Myocyte (in vitro differentiated cells): ENCODE measurements around the gene ZP4. TPM values are rescaled to one million over a fixed set of nuclear protein-coding genes. Genes with fewer than 3 reads are reported as not detected.

Experiments
- DNase-seq: peaks from one replicate; pipeline ENCODE4 v3.0.0-alpha.2; 2012; ENCODE audit warnings: low read depth
- polyA plus RNA-seq: library from polyadenylated mRNA; unstranded; fragments of >200 nt; gene quantifications from one replicate; pipeline ENCODE4 v1.2.1, GENCODE V29; 2012; ENCODE audit warnings: missing spikeins
- total RNA-seq: library from RNA; depleted of rRNA; stranded (reverse); fragments of >200 nt; gene quantifications from 2 replicates; pipeline ENCODE4 v1.2.3, GENCODE V29; 2014

Gene ZP4
- not detected in 2 replicates for total RNA-seq
- polyA plus RNA-seq: not detected

GRCh38 chr1:237890822-237891221, at the start of gene ZP4:
ZP4 (minus strand) TSS chr1:237890922; CDS start chr1:237890635, 287 bp downstream.
- DNase-seq: no peak

DNA sequence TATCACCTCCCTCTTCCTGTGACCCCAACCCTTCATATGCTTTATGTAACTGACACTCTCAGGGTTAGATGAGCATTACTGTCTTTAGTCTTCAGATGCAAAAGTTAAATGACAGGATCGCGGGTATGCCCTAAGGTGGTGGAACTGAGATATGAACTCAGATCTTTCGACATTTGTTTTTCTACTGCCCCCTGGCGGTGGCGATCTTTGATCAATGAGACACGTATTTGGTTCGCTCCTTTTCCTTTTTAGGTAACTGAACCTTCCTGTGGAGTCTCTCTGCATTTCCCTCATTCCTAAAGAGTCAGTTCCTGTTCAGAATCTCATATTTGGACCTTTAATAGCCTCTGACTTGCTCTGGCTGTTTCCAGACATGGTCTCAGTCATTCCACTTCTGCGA, 47.8 kb upstream of the ZP4 start:
- no peak for DNase-seq

- DNase-seq: no peak
Measured at GRCh38 chr1:237938068-237938467, 47.3 kb upstream of the ZP4 start.

DNA sequence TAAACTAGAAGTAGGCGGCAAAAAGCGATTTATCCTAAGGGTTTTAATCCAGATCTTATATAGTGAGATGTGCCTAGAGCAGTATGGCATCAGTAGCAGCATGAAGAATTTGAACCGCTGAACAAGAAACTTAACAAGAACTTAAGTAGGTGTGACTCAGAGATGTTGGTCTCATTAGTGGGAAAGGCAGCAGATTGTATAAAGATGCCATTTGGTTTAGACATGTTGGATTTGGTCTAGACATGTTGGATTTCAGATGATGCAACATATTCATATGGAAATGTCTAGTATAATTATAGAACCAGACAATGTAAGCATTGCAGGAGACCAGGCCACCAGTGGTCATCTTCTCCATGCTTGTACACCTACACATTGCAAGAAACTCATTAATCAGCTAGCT, 42.1 kb upstream of the ZP4 start:
- DNase-seq: no peak

DNA sequence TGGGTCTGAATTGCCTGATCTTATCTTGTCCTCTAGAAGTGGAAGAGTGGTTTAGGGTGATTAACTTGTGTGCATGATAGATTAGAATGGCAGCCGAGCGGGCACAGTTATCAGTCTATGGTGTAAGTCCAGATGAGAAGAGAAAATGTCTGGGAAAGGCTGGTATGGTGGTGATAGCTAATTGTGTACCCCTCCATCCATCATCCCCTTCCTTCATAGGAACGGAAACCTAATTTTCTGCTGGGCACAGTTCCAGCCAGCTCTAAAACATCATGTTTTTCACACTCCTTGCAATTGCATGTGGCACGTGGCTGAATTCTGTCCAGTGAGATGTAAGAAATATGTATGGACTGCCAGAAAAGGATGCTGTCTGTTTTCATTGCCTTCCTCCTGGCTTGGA, 40.9 kb upstream of the ZP4 start:
- no peak for DNase-seq

DNA sequence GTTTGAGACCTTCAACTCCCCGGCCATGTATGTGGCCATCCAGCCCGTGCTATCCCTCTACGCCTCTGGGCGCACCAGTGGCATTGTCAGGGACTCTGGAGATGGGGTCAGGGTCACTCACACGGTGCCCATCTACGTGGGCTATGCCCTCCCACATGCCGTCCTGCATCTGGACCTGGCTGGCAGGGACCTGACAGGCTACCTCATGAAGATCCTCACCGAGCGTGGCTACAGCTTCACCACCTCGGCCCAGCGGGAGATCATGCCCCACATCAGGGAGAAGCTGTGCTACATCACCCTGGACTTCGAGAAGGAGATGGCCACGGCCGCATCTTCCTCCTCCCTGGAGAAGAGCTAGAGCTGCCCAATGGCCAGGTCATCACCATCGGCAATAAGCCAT, 36.5 kb upstream of the ZP4 start:
- no peak for DNase-seq

GRCh38 chr1:237921306-237921705, 30.6 kb upstream of the ZP4 start:
- no peak for DNase-seq

- no peak for DNase-seq
Measured at GRCh38 chr1:237913345-237913744, 22.6 kb upstream of the ZP4 start.

- no peak for DNase-seq
Measured at GRCh38 chr1:237911911-237912310, 21.2 kb upstream of the ZP4 start.

DNA sequence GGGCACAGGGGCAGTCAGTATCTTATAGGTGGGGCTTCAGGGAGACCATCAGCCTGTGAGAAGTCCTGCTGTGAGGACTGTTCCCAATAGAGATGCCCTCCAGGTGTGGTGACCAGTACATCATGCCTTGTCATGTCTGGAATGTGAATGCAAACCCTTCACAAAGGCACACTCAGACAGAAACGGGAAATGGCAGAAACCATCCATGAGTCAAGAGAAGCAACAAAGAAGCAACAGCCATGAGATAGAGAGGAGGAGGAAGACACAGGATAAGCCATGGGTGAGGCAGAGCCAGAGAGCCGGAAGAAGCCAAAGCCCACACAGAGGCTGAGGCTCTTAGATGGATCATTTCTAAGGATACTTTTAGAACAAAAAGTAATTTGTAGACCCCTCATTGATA, 20.1 kb upstream of the ZP4 start:
- DNase-seq: no peak

DNA sequence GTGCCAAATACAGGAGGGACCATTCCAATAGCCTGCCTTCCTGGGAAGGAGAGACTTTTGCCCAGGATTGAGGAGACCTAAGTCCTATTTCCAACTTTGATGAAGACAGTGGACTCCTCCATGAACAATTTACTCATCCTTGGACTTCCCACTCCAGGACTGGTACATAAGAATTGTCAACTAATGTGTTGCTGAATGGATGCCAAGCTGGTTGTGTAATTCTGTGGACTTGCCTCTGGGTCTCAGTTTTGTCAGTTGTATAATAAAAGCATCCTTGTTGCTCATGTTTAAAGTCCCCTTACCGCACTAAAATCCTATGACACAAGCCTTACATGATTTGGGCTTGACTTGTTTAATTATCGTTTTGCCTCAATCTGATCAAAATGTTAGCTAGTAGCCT, 13.2 kb upstream of the ZP4 start:
- DNase-seq: no peak

GRCh38 chr1:237902960-237903743, 12.4 kb upstream of the ZP4 start:
- no peak for DNase-seq

DNA sequence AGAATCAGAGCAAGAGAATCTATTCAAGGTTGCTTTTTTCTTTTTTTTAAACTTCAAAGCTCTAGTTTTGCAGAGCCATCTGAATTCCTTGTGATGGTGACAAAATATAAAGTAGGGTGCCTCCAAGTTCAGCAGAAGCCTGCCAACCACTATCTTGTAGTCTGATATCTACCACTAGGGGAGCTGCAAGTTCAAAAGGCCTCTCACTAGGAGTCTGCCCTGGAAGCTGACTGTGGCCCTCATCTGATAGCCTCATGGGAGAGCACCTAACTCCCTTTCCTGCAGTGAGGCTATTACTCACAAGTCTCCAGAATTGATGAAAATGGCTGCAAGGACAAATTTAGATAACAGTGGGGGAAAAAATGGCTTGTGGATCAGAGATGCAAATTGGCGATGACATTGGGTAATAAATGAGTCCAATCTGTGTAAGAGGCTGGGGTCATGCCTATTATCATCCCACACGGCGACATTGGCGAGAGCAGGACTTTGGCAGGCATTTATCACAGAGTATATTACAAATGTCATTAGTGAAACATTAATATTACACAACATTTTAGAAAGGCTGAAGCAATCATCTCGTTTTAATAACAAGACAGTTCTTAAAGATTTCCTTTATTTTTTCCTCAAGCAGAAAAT, 10.7 kb upstream of the ZP4 start:
- DNase-seq: peak; percentile 22

GRCh38 chr1:237895630-237896029, 4.9 kb upstream of the ZP4 start:
- DNase-seq: no peak

GRCh38 chr1:237894131-237894530, 3.4 kb upstream of the ZP4 start:
- DNase-seq: no peak

DNA sequence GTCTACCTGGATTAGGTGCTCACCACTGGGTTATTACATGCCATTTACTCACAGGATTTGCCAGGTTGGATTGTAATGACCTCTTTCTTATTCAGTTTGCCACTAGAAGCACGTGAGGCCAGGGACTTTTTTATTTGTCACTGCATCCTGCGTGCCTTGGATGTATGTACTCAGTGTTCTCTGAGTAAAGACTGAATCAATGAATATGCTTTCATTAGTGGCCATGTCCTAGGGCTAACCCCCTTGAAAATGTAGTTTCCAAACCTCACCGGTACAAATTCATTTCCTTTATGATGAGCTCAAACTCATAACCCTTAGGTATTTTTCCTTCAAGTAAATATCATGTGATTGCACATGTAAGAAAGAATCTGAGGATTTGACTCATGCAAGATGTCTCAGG, 1.3 kb upstream of the ZP4 start:
- no peak for DNase-seq

DNA sequence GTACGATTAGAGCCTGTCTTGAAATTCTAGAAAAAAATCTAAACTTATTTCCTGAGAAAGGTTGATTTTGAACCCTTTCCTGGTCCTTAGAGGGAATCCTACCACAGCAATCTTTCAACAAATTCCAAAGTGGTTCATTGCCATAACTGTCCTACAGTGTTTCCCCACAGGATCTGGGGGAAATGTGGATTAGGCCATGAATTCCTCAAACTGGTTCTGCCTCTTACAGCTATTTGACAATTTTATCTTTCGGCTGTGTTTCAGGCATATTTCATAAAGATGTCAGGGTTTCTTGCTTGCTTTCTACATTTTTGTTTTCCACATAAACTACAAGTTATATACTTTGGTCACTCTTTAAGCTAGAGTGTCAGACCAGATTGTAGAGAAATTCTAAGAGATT, 544 bp upstream of the ZP4 start:
- DNase-seq: no peak

DNA sequence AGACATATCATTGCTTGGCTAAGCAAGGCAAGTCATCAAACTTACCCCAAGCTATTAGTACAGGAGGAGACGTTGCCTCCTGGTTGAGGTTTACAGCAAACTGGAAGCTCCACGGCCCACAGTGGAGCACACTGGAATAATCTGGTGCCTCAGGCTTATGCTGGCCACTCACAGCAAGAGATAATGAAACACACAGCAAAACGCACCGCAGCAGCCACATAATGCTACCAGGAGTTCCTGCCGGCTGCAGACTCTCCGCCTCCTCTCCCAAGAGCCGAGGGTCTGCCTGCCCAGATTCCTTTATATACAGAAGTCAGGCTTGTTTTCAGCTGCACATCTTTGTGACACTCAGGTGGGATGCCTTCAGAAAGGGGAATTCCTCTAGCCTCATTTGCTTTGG, 306 bp downstream of the ZP4 start:
- no peak for DNase-seq

- no peak for DNase-seq
Measured at GRCh38 chr1:237888143-237888542, 2.6 kb downstream of the ZP4 start.

- DNase-seq: no peak
Measured at GRCh38 chr1:237887542-237887941, 3.2 kb downstream of the ZP4 start.

DNA sequence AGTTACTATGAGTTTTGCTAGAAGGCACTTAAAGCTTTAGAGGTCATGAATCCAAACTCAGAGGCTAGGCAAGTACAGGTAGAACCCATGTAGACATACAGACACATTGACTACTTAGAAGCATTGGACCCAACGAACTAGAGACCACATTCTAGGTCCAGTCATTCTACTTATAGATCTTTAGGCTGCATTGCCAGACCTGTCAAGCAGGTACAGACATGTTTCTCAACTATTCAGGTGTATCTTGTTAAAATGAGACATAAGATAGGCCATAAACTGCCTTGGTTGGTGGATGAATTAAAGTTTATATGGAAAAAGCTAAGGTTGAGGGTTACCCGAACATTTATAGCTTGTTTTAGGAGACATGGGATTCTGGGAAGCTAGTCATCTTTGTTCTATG, 6.5 kb downstream of the ZP4 start:
- DNase-seq: no peak

DNA sequence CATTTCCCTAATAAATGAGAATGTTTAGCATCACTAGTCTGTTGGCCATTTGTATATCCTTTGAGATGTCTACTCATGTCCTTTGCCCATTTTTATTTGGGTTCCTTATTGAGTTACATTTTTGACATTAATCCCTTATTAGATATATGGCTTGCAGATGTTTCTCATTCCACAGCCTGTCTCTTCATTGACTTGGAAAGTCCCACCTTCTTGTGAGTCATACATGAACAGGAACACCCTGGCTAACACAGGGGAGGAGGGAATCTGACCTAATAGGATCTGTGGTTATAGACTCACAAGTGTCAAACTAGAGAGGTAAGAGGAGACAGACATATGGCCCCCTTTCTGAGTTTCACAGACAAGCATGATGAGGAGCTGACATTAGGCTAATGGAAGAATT, 11.5 kb downstream of the ZP4 start:
- DNase-seq: peak; percentile 30

GRCh38 chr1:237878406-237878805, 12.3 kb downstream of the ZP4 start:
- DNase-seq: no peak
